Retinal pigment epithelial cell (primary cell): Measurements from ENCODE around the gene MMRN1.

Experiments
- DNase-seq: peaks from one replicate; pipeline ENCODE4 v3.0.0-alpha.2; 2010; ENCODE audit warnings: low read depth
- H3K4me3 ChIP-seq: 2 replicates; pipeline ENCODE4 v1.5.1; 2011; ENCODE audit warnings: mild to moderate bottlenecking, low read length, control low read depth, moderate library complexity
- TF ChIP-seq, protein P1 (sequence below): conservative IDR thresholded peaks from 2 replicates; pipeline ENCODE4 v1.5.1; 2011; ENCODE audit warnings: low read depth, low read length, control low read depth, inconsistent platforms

Gene MMRN1

DNA sequence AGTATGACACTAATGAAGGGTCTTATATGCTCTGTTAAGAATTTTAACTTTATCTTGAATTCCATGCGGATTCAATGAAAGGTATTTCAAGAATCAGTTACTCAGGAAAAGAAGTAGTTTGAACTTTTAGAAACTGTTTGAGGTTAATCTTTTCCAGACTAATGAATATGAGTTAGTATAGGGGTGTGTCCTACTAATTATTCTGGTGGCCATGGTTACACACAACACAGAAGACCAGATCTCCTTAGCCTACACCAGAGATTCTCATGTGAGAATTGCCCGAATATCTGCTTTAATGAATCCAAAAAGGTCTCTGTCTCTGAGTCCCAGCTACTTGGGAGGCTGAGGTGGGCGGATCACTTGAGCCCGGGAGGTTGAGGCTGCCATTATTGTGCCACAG is 100.4 kb downstream of the MMRN1 start:
- peak; percentile 19 for DNase-seq
- H3K4me3 ChIP-seq = no peak overlapping the region
- TF ChIP-seq, protein P1, sequence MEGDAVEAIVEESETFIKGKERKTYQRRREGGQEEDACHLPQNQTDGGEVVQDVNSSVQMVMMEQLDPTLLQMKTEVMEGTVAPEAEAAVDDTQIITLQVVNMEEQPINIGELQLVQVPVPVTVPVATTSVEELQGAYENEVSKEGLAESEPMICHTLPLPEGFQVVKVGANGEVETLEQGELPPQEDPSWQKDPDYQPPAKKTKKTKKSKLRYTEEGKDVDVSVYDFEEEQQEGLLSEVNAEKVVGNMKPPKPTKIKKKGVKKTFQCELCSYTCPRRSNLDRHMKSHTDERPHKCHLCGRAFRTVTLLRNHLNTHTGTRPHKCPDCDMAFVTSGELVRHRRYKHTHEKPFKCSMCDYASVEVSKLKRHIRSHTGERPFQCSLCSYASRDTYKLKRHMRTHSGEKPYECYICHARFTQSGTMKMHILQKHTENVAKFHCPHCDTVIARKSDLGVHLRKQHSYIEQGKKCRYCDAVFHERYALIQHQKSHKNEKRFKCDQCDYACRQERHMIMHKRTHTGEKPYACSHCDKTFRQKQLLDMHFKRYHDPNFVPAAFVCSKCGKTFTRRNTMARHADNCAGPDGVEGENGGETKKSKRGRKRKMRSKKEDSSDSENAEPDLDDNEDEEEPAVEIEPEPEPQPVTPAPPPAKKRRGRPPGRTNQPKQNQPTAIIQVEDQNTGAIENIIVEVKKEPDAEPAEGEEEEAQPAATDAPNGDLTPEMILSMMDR = no peak

DNA sequence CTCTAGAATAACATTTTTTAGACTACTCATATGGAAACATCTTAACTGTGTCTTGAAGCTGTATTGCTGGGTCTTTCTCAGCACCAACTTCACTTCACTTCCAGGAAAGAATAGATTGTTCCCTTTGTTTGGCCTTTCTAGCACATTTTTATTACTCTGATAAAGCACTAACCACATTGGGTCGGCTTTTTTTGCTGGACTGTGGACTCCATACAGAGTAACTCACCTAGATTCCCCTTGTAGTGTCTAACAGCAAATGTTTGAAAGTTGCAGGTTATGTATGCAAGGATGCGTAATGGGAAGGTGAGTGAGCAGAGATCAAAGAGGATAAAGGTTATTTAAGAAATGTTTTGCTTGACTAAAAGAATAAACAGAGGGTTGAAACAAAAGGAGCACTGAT is 101.2 kb downstream of the MMRN1 start:
- TF ChIP-seq, protein P1 = no peak
- H3K4me3 ChIP-seq = no peak overlapping the region
- DNase-seq = no peak

DNA sequence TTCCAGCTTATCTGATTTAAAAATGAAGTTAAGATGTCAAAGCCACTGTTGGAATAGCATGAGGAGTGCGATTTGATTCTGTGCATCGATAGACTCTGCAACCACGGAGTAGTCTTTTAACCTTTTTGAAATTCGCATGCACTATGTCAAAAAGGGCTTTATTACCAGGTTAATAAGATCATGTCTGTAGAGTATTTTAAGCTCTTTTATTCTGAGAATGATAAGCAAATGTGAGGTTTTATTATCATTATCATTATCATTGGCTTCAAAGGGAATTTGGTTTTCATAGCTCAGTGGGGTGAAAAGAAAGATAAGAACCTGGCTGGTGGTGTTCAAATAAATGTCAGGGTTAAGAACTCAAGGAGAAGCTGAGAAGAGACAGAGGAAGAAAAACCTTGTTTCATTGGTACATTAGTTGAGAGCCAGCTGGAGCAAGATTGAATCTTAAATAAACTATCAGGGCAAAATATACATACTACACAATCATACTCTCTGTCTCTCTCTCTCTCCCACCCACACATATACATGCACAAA is 102.6 kb downstream of the MMRN1 start:
- no peak for DNase-seq
- no peak overlapping the region for H3K4me3 ChIP-seq
- TF ChIP-seq, protein P1 = no peak

DNA sequence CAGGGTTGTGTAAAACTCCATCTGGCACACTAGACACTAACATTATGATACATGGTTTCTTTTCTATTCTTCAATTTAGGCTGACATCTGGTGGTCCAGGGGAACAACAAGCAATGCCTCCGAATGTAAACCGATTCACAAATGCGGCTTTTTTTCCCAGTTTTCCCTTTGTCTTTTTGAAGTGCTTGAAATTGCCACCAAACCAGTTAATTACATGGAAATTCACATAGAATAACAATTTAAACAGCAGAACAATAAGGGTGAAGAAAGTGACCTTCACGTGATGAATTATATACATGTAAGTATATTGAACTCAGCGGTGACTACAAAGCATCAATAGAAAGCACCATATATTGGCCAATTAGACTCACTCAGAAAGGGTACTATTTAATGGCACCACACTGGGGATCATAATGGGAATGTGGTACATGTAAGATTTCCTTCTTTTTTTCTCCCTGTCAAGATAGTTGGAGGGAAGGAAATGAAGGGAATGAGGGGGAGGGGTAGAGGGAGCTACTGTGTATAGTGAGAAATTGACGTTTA is 103.9 kb downstream of the MMRN1 start:
- TF ChIP-seq, protein P1 = no peak
- no peak for DNase-seq
- no peak overlapping the region for H3K4me3 ChIP-seq

DNA sequence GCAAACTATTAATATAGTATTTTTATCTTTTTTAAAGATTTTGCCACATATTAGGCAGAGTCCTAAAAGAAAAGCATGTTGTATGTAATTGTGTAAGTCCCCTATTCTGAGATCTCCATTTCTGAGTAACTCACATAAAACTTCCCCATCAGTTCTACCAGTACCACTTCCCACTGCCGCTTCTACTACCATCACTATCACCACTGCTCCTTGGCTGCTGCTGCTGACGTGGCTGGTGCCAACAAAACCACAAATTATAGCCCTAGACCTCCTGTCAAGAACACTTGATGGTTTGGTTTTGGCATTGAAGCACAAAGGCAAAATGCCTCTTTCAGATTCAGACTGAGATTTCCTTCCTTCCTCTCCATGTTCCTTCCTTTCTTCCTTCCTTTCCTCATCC is 106.4 kb downstream of the MMRN1 start:
- H3K4me3 ChIP-seq = no peak overlapping the region
- DNase-seq = no peak
- TF ChIP-seq, protein P1 = no peak

DNA sequence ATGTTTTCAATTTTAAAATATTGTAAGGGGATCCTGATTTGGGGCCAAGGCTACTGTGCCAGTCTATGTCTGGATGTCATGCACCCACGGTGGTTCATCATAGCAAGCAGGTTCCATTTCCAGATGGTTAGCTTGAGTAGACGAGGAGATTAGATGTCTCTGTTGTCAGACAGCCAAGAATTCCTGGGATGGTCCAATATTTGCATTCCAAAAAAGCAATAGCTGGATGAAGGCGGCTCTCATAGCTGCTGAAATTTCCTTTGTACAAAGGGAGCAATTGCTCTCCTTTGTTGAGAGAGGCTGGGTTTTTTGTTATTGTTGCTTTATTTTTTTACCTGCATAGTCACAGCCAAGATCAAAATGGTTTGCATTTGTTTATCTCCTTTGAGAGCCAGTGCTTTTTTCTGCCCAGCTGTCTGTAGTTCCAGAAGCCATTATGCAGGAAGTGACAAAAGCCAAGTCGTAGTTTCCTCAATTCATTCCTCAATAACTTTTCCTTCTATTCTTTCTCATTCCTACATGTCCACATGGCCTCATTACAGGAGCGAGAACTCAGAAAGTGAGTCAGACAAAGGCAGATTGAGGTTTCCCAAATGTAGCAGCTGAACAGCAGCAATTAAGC is 107.9 kb downstream of the MMRN1 start:
- no peak overlapping the region for H3K4me3 ChIP-seq
- no peak for DNase-seq
- TF ChIP-seq, protein P1 = no peak
